Measurements from ENCODE around the gene TEX30.

Gene TEX30

GRCh38 chr13:102779436-102780159, 6.0 kb upstream of the TEX30 start:
- no peak for DNase-seq (ENCODE audit: low read depth)

- DNase-seq (ENCODE audit: low read depth): no peak
These were observed 4.2 kb upstream of the TEX30 start for GRCh38 chr13:102777736-102778135.

- DNase-seq (ENCODE audit: low read depth): no peak
These were observed 2.7 kb upstream of the TEX30 start for GRCh38 chr13:102776271-102776670.

- no peak for DNase-seq (ENCODE audit: low read depth)
These were observed 1.3 kb upstream of the TEX30 start for GRCh38 chr13:102774591-102775520.

GRCh38 chr13:102774214-102774568, 605 bp upstream of the TEX30 start:
- DNase-seq (ENCODE audit: low read depth): no peak

DNA sequence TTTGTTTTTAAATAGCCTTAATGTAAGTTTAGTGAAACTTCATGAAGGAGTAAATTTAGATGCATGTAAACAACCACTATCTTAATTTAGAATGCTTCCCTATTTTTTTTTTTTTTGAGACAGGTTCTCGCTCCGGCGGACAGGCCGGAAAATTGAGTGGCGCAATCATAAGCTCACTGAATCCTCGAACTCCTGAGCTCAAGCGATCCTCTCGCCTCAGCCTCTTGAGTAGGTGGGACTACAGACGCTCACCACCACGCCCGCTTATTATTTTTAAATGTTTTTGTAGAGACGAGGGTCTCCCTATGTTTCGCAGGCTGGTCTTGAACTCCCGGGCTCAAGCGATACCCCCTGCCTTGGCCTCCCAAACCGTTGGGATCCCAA, 1.6 kb downstream of the TEX30 start:
- DNase-seq (ENCODE audit: low read depth): no peak

GRCh38 chr13:102771298-102772041, 2.1 kb downstream of the TEX30 start:
- no peak for DNase-seq (ENCODE audit: low read depth)

DNA sequence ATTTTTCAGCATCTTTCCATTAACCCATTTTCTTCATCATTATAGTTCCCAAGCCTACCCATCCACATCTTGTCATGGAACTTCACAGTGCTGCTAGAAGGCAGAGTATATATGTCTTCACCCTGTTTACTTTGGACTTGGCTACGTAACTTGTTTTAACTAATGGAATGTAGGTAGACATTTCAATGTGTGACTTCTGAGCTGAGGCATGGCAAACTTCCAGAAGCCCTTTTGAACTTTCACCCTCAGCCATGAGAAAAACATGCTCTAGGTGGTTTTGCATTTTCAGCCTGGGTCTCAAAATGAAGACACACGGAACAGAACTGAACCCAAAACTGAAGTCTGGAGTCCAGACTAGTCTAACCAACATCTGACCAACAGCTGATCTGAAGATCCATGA, 3.2 kb downstream of the TEX30 start:
- no peak for DNase-seq (ENCODE audit: low read depth)

DNA sequence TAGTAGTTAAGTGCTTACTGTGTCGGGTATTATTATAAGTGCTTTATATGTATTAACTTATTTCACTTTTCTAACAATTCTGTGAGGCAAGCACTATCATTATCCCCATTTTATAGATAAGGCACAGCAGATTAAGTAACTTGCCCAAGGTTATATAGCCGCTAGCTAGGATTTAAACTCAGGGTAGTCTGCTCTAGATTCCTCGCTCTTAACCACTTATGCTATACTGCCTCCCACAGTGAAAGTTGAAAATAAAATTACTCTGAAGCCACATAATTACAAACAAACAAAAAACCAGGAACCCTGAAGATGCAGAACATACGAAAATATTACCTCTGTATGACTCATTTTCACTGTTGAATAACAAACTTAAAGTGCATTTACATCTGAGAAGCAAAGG, 3.9 kb downstream of the TEX30 start:
- no peak for DNase-seq (ENCODE audit: low read depth)

DNA sequence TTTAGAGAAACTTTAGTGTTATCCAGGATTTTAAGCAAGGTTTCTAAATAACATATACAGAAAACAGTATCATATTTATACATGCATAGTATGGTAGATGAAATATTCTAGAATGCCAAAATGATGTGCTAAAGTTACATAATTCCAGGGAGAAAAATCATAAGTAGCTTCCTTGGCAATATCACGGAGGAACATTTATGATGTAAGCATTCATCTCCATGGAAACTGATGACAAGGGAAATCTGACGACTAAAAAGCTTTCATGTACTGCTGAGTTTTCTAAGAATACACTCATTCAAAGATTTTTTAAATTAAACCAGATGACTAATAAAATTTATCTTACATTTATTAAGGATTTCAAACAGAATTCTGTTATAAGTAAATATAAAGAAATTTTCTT, 4.7 kb downstream of the TEX30 start:
- no peak for DNase-seq (ENCODE audit: low read depth)

GRCh38 chr13:102763741-102764140, 9.8 kb downstream of the TEX30 start:
- no peak for DNase-seq (ENCODE audit: low read depth)

DNA sequence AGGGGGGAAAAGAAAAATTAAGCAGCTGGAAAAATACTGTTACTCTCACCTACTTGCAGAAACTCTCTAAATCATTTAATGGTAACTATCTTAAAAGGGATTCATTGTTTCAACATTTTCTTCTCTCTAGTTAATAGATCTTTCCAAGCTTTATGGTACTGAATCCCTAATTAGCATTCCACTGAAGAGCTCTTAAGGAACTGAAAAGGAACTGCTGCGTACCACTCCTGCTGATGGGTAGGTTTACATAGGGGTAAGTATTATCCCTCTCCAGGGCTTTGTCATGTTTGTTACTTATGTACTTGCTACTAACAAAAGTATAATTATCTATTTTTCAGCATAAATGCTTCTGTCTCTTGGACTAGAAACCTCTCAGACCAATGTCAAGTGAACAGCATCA, 12.5 kb downstream of the TEX30 start:
- DNase-seq (ENCODE audit: low read depth): no peak

- DNase-seq (ENCODE audit: low read depth): no peak
These were observed 14.7 kb downstream of the TEX30 start for GRCh38 chr13:102758842-102759241.

DNA sequence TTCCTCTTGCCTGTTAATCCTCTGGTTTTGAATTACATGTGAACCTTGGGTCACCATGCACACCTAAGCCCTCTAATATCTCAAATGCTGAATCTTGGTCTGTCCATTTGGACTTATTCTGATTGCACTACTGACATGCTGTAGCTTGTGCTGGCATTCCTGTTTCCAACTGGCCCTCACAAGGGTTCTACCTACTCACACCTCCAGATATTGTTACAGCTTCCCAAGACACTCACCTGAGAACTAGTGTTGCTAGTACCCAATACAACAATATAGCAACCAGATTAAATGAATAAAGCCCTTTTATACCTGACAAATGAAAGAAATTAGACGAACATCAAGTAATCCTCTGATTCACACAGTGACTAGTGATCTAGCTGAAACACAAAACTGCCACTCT, 16.6 kb downstream of the TEX30 start:
- DNase-seq (ENCODE audit: low read depth): no peak

- no peak for DNase-seq (ENCODE audit: low read depth)
These were observed 21.7 kb downstream of the TEX30 start for GRCh38 chr13:102751886-102752285.

DNA sequence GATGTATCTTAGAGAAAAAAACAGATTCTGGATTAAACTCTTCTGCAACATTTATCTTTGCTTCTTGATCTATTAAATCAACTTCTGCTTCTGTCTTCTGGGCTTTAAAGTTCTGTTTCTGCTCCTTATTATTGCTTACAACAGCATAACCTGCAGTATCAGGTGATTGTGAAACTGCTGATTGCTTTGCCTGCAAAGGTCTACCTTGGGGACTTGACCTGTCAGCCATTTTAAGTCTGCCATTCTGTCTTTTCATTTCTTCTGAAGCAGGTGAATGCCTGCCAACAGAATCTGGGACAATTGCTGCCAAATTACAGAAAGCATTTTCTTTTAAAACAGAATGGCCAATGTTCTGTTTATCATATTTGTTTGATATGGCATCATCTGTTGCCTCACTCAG, 31.1 kb downstream of the TEX30 start:
- DNase-seq (ENCODE audit: low read depth): no peak

DNA sequence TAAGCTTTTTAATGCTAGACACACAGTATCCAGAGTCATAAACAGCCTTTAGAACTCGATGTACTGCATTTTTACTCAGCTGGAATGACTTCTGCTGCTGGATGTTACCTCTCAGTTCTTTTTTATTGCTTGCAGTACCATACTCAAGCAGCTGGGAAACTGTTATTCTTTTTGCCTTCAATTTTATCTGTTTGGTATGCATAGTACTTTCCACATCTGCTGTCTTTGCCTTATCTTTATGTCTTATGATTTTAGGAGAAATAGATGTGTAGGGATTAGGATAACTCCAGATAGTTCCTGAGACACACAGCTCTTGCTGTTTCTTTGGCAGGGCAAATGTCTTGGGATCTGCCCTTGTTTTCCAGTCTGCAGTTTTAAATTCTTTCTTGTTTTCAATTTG, 31.5 kb downstream of the TEX30 start:
- DNase-seq (ENCODE audit: low read depth): no peak

- no peak for DNase-seq (ENCODE audit: low read depth)
These were observed 43.9 kb downstream of the TEX30 start for GRCh38 chr13:102729560-102730270.

- no peak for DNase-seq (ENCODE audit: low read depth)
These were observed 47.2 kb downstream of the TEX30 start for GRCh38 chr13:102726430-102726829.

DNA sequence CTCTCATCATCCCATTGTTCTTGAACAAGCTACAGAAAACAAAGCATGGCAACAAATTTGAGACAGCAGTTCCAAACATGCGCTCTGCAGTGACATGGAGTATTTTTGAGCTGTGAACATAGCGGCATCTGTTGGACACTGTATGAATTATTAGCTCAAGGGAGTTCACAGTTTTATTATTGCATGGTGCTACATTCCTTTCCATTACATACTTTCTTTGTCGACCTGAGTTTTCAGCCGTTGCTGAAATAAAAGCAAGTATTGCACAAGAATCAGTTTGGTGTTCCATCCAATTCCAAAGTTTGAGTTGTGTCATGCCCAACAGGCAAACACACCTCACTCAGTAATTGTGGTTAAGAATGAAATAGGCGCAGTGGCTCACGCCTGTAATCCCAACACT, 48.7 kb downstream of the TEX30 start:
- no peak for DNase-seq (ENCODE audit: low read depth)

- DNase-seq (ENCODE audit: low read depth): no peak
These were observed 51.8 kb downstream of the TEX30 start for GRCh38 chr13:102721800-102722231.

DNA sequence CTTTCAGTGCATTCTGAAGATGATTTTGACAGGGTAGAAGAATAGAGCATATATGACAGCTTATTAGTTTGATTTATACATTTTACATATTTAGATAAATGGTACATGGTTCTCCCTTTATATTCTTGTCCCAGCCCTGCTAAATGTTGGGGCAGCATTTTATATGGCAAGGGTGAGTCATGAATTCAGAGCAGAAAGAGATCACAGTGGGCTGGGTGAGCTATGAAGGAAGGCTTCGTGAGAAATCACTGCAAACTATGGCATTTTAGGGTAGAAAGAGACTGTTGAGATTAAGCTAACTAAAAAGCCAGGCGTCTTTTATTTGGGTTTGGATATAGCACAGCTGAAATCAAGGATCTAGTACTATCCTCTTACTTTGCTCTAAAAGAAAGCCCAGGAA, 54.8 kb downstream of the TEX30 start:
- DNase-seq (ENCODE audit: low read depth): no peak
